Parathyroid adenoma (tissue), 2 donors: ENCODE results near the gene TTLL10.

Experiments
- H2AFZ ChIP-seq: fragments of 300-600 bp; sonication (generic); one replicate; pipeline ENCODE4 v1.7.0; 2017; ENCODE audit warnings: antibody characterized with exemption, mild to moderate bottlenecking
- H3K27ac ChIP-seq: fragments of 300-600 bp; sonication (generic); one replicate; pipeline ENCODE4 v1.7.0; 2017
- H3K27me3 ChIP-seq: fragments of 300-600 bp; sonication (generic); one replicate; pipeline ENCODE4 v1.7.0; 2017; ENCODE audit warnings: low read length; ENCODE audit not compliant: control insufficient read depth, insufficient read depth
- H3K36me3 ChIP-seq: fragments of 300-600 bp; sonication (generic); one replicate; pipeline ENCODE4 v1.7.0; 2017; ENCODE audit warnings: low read length; ENCODE audit not compliant: control insufficient read depth, insufficient read depth
- H3K4me1 ChIP-seq: fragments of 300-600 bp; sonication (generic); one replicate; pipeline ENCODE4 v1.7.0; 2017; ENCODE audit warnings: control low read depth
- H3K4me2 ChIP-seq: fragments of 300-600 bp; sonication (generic); one replicate; pipeline ENCODE4 v1.7.0; 2017; ENCODE audit warnings: low read length
- H3K4me3 ChIP-seq: fragments of 300-600 bp; sonication (generic); one replicate; pipeline ENCODE4 v1.7.0; 2017; ENCODE audit warnings: low read depth, low read length
- H3K79me2 ChIP-seq: fragments of 300-600 bp; sonication (generic); one replicate; pipeline ENCODE4 v1.7.0; 2017; ENCODE audit warnings: control low read depth
- H3K9ac ChIP-seq: fragments of 300-600 bp; sonication (generic); one replicate; pipeline ENCODE4 v1.7.0; 2017; ENCODE audit warnings: mild to moderate bottlenecking
- H3K9me3 ChIP-seq: fragments of 300-600 bp; sonication (generic); one replicate; pipeline ENCODE4 v1.7.0; 2017; ENCODE audit warnings: low read length; ENCODE audit not compliant: control insufficient read depth
- CTCF ChIP-seq: fragments of 300-600 bp; sonication (generic); IDR thresholded peaks from one replicate; pipeline ENCODE4 v1.7.0; 2017; ENCODE audit warnings: antibody characterized with exemption, mild to moderate bottlenecking
- donor health status: primary hyperparathyroidism.

Gene TTLL10

GRCh38 chr1:1241588-1242219 lies 68.0 kb downstream of the TTLL10 start:
- no peaks in the 10 kb centered on the region for H3K4me1 ChIP-seq

GRCh38 chr1:1242461-1243265 lies 69.0 kb downstream of the TTLL10 start:
- H3K9ac ChIP-seq, result no peak overlapping the region

More at GRCh38 chr1:1241588-1242219, 68.0 kb downstream of the TTLL10 start:
- H3K27me3 ChIP-seq, result no peaks in the 10 kb centered on the region
- no peaks in the 10 kb centered on the region for H3K9me3 ChIP-seq
- no peak overlapping the region for H3K4me3 ChIP-seq
- no peak overlapping the region for H3K4me2 ChIP-seq
- no peak overlapping the region for H2AFZ ChIP-seq
- H3K27ac ChIP-seq, result no peak overlapping the region
- no peak overlapping the region for H3K9ac ChIP-seq
- no peaks in the 10 kb centered on the region for H3K79me2 ChIP-seq
- TF ChIP-seq CTCF, result no peak
- no peaks in the 10 kb centered on the region for H3K36me3 ChIP-seq

GRCh38 chr1:1243266-1243660 lies 69.6 kb downstream of the TTLL10 start:
- H3K4me3 ChIP-seq, result no peak overlapping the region
- no peaks in the 10 kb centered on the region for H3K36me3 ChIP-seq
- no peaks in the 10 kb centered on the region for H3K79me2 ChIP-seq
- no peak for TF ChIP-seq CTCF
- no peak overlapping the region for H2AFZ ChIP-seq
- no peaks in the 10 kb centered on the region for H3K9me3 ChIP-seq
- no peak overlapping the region for H3K4me2 ChIP-seq
- H3K4me1 ChIP-seq, result no peaks in the 10 kb centered on the region
- no peaks in the 10 kb centered on the region for H3K27me3 ChIP-seq
- H3K27ac ChIP-seq, result no peak overlapping the region
- H3K9ac ChIP-seq, result no peak overlapping the region

More at GRCh38 chr1:1242461-1243265, 69.0 kb downstream of the TTLL10 start:
- no peak for TF ChIP-seq CTCF
- no peaks in the 10 kb centered on the region for H3K36me3 ChIP-seq
- H3K4me3 ChIP-seq, result no peak overlapping the region
- no peaks in the 10 kb centered on the region for H3K79me2 ChIP-seq
- no peak overlapping the region for H3K4me2 ChIP-seq
- H3K27ac ChIP-seq, result no peak overlapping the region
- H2AFZ ChIP-seq, result no peak overlapping the region
- no peaks in the 10 kb centered on the region for H3K27me3 ChIP-seq
- H3K4me1 ChIP-seq, result no peaks in the 10 kb centered on the region
- H3K9me3 ChIP-seq, result no peaks in the 10 kb centered on the region

GRCh38 chr1:1243807-1244191 lies 70.1 kb downstream of the TTLL10 start:
- Histone ChIP-seq H3K79me2 (no peaks in the 10 kb centered on the region), H3K4me3 (no peak overlapping the region), H3K27me3 (no peaks in the 10 kb centered on the region), H3K9ac (no peak overlapping the region), H3K4me2 (no peak overlapping the region), H3K27ac (no peak overlapping the region), H2AFZ (no peak overlapping the region), H3K4me1 (no peaks in the 10 kb centered on the region), H3K36me3 (no peaks in the 10 kb centered on the region), H3K9me3 (no peaks in the 10 kb centered on the region)
- no peak for TF ChIP-seq CTCF
